ENCODE measurements around the gene TMCC1. TPM values are rescaled to one million over a fixed set of nuclear protein-coding genes. Genes with fewer than 3 reads are reported as not detected.
A peak's percentile ranks its signal among the peaks of the same experiment; 100 is the strongest.

Gene TMCC1
- total RNA-seq, 2 experiments from 2014 or later = 33.3 to 33.8 TPM

DNA sequence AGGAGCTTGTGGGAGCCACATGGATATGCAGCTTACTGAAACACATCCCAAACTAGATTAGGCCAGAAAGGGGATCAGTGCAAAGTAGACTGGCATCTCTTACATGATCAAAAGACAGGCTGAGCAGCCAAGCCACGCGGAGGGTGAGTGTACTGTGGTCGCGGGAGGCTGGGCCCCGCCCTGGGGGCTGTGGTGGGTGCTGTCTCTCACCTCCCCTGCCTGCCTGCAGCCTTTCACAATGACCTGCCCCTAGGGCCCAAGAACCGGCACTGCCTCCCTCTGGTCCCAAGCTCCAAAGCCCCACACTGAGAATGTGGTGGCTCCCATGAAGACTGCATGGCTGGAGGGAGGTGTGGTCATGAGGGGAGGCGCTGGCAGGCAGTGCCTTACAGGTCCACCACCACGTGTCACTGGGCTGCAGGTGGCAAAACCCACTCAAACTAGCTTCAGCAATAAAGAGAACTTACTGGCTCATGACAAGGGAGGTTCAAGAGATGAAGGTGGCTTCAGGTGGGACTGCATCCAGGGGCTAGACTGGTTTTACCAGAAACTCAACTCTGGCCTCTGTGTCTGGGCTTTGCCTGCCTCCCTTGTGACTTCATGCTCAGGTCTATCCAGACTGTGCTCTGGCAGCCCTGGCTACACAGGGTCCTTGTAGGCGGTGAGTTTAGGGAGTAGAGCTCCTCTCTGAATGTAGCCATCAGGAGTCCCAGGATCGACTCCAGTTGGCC, 259.6 kb downstream of the TMCC1 start:
- Histone ChIP-seq H3K4me3 (ENCODE audit: low read length) (no peak overlapping the region), H3K36me3 (ENCODE audit: insufficient read depth, low read length) (no peaks in the 10 kb centered on the region), H3K4me1 (ENCODE audit: insufficient read depth, low read length) (no peaks in the 10 kb centered on the region), H3K27ac (ENCODE audit: low read depth in 1 of 2, low read length in 2 of 2) (no peak overlapping the region), H3K9me3 (ENCODE audit: control insufficient read depth in 1 of 2, insufficient read depth in 1 of 2, low read length in 2 of 2) (peaks cover 0 to 3% of the 10 kb centered on the region in 2 experiments), H3K27me3 (ENCODE audit: control insufficient read depth in 1 of 2, insufficient read depth in 2 of 2, low read length in 2 of 2) (no peaks in the 10 kb centered on the region)
- no peaks in the 10 kb centered on the region for H3K36me3 Mint-ChIP-seq (ENCODE audit: low read depth)
- POLR2A ChIA-PET = no interaction called here
- H3K4me1 Mint-ChIP-seq (ENCODE audit: low read depth) = no peaks in the 10 kb centered on the region
- no peak for ATAC-seq (ENCODE audit: poor library complexity)
- H3K9me3 Mint-ChIP-seq = no peaks in the 10 kb centered on the region
- CTCF ChIA-PET = interaction anchor here (0.8 kb wide), 1 partner anchor 130 kb away, joined by 3 read pairs; no protein-coding TSS in a partner anchor
- DNase-seq = peak in 1 of 14 experiments; percentile 11
- intact Hi-C loops (cut with DNase I, micrococcal nuclease) = no loop called here
- no peak for TF ChIP-seq CTCF (IDR thresholded peaks at IDR 0.05)
- no peak overlapping the region for H3K27ac Mint-ChIP-seq
- no peak overlapping the region for H3K4me3 Mint-ChIP-seq
- H3K27me3 Mint-ChIP-seq = no peaks in the 10 kb centered on the region

- Histone ChIP-seq H3K36me3 (ENCODE audit: insufficient read depth, low read length) (no peaks in the 10 kb centered on the region), H3K4me1 (ENCODE audit: insufficient read depth, low read length) (peaks cover 2% of the 10 kb centered on the region), H3K27me3 (ENCODE audit: control insufficient read depth in 1 of 2, insufficient read depth in 2 of 2, low read length in 2 of 2) (no peaks in the 10 kb centered on the region), H3K27ac (ENCODE audit: low read depth in 1 of 2, low read length in 2 of 2) (no peak overlapping the region), H3K4me3 (ENCODE audit: low read length) (no peak overlapping the region), H3K9me3 (ENCODE audit: control insufficient read depth in 1 of 2, insufficient read depth in 1 of 2, low read length in 2 of 2) (peaks cover 0 to 3% of the 10 kb centered on the region in 2 experiments)
- TF ChIP-seq CTCF (IDR thresholded peaks at IDR 0.05) = no peak
- Mint-ChIP-seq H3K4me1 (ENCODE audit: low read depth) (peaks cover 3% of the 10 kb centered on the region), H3K27me3 (no peaks in the 10 kb centered on the region), H3K4me3 (no peak overlapping the region), H3K9me3 (no peaks in the 10 kb centered on the region), H3K27ac (no peak overlapping the region), H3K36me3 (ENCODE audit: low read depth) (no peaks in the 10 kb centered on the region)
- ChIA-PET POLR2A (no interaction called here), CTCF (no interaction called here)
- no peak for DNase-seq
- no peak for ATAC-seq (ENCODE audit: poor library complexity)
- intact Hi-C loops (cut with DNase I, micrococcal nuclease) = no loop called here
Measured at GRCh38 chr3:129632977-129633376, 260.5 kb downstream of the TMCC1 start.

GRCh38 chr3:129632556-129632955, 261.0 kb downstream of the TMCC1 start:
- no peak overlapping the region for H3K4me3 Mint-ChIP-seq
- intact Hi-C loops (cut with DNase I, micrococcal nuclease) = no loop called here
- CTCF ChIA-PET = no interaction called here

More at GRCh38 chr3:129632556-129632955, 261.0 kb downstream of the TMCC1 start:
- Histone ChIP-seq H3K4me3 (ENCODE audit: low read length) (no peak overlapping the region), H3K36me3 (ENCODE audit: insufficient read depth, low read length) (no peaks in the 10 kb centered on the region), H3K27ac (ENCODE audit: low read depth in 1 of 2, low read length in 2 of 2) (no peak overlapping the region), H3K27me3 (ENCODE audit: control insufficient read depth in 1 of 2, insufficient read depth in 2 of 2, low read length in 2 of 2) (no peaks in the 10 kb centered on the region), H3K9me3 (ENCODE audit: control insufficient read depth in 1 of 2, insufficient read depth in 1 of 2, low read length in 2 of 2) (peaks cover 0 to 3% of the 10 kb centered on the region in 2 experiments), H3K4me1 (ENCODE audit: insufficient read depth, low read length) (peaks cover 5% of the 10 kb centered on the region)
- Mint-ChIP-seq H3K9me3 (no peaks in the 10 kb centered on the region), H3K27ac (no peak overlapping the region), H3K27me3 (no peaks in the 10 kb centered on the region), H3K36me3 (ENCODE audit: low read depth) (no peaks in the 10 kb centered on the region), H3K4me1 (ENCODE audit: low read depth) (peaks cover 7% of the 10 kb centered on the region)
- POLR2A ChIA-PET = no interaction called here
- ATAC-seq (ENCODE audit: poor library complexity) (no peak), DNase-seq (peak in 1 of 14 experiments; percentile 8)
- TF ChIP-seq CTCF (IDR thresholded peaks at IDR 0.05) = no peak
